ENCODE measurements around the gene NPY5R.

Gene NPY5R

DNA sequence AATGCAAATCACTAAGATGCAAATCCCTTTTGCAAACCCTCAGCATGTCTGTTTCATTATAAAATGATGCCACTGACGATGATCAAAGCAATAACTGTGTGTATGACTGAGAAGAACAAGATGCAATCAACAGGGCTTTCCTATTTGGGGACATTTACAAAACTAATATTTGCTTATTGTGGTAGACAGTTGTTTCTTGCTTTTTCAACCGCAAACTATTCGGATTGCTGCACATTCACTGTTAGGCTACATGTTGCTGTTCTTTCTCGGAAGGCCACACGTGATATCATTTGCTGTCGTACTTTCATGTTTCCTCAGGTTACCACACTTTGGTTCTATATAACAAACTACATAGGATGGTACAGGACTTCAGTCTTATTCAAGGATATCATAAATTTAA is 49.8 kb downstream of the NPY5R start:
- no peak for ATAC-seq (ENCODE audit: low read depth)
- H3K9me3 ChIP-seq (ENCODE audit: severe bottlenecking) = no peaks in the 10 kb centered on the region
- no peak overlapping the region for H3K27ac ChIP-seq (ENCODE audit: poor library complexity, severe bottlenecking)
- H3K4me1 ChIP-seq (ENCODE audit: insufficient read depth, poor library complexity, severe bottlenecking) = no peaks in the 10 kb centered on the region
- TF ChIP-seq, protein P1, sequence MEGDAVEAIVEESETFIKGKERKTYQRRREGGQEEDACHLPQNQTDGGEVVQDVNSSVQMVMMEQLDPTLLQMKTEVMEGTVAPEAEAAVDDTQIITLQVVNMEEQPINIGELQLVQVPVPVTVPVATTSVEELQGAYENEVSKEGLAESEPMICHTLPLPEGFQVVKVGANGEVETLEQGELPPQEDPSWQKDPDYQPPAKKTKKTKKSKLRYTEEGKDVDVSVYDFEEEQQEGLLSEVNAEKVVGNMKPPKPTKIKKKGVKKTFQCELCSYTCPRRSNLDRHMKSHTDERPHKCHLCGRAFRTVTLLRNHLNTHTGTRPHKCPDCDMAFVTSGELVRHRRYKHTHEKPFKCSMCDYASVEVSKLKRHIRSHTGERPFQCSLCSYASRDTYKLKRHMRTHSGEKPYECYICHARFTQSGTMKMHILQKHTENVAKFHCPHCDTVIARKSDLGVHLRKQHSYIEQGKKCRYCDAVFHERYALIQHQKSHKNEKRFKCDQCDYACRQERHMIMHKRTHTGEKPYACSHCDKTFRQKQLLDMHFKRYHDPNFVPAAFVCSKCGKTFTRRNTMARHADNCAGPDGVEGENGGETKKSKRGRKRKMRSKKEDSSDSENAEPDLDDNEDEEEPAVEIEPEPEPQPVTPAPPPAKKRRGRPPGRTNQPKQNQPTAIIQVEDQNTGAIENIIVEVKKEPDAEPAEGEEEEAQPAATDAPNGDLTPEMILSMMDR (IDR thresholded peaks at IDR 0.05; ENCODE audit: poor library complexity, severe bottlenecking) = no peak
- no peaks in the 10 kb centered on the region for H3K36me3 ChIP-seq (ENCODE audit: low read depth)
- no peak overlapping the region for H3K4me3 ChIP-seq (ENCODE audit: severe bottlenecking)
- no peaks in the 10 kb centered on the region for H3K27me3 ChIP-seq (ENCODE audit: insufficient read depth, poor library complexity, severe bottlenecking)
- no peak for DNase-seq (ENCODE audit: low spot score)

DNA sequence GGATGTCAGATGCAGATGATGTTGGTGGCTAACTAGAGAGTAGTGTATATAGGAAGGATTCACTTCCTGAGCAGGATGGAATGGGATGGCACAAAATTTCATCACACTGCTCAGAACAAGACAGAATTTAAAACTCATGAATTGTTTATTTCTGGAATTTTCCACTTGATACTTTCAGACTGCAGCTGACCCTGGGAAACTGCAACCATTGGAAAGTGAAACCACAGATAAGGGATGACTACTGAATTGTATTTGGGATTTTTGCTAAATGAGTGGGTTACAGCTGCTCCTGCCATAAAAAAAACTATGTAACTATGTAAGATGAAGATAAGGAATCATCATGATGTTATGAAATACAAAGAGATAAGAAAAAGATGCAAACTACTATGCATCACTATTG is 51.4 kb downstream of the NPY5R start:
- H3K4me3 ChIP-seq (ENCODE audit: severe bottlenecking) = no peak overlapping the region
- H3K27me3 ChIP-seq (ENCODE audit: insufficient read depth, poor library complexity, severe bottlenecking) = no peaks in the 10 kb centered on the region
- TF ChIP-seq, protein P1 (IDR thresholded peaks at IDR 0.05; ENCODE audit: poor library complexity, severe bottlenecking) = no peak
- no peaks in the 10 kb centered on the region for H3K36me3 ChIP-seq (ENCODE audit: low read depth)
- H3K27ac ChIP-seq (ENCODE audit: poor library complexity, severe bottlenecking) = no peak overlapping the region
- ATAC-seq (ENCODE audit: low read depth) (no peak), DNase-seq (ENCODE audit: low spot score) (no peak)
- H3K9me3 ChIP-seq (ENCODE audit: severe bottlenecking) = no peaks in the 10 kb centered on the region
- H3K4me1 ChIP-seq (ENCODE audit: insufficient read depth, poor library complexity, severe bottlenecking) = no peaks in the 10 kb centered on the region

DNA sequence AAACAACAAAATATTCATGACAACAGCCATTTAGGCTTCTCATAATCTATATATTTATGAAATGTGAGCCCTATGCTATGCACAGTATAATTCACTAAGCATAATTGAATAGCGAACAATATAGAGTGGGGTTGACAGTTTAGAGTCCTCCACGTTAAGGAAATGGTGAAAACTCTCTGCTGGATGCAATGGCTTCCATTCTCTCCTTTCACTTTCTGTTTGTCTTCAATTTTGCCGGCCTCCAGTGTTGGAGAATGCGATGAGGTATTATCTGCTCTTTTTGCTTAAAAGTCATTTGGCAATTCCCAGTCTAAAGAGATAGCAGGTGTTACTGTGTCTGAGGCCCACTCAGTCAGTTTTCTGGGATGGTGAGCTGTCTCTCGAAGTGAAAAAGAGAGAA is 52.1 kb downstream of the NPY5R start:
- Histone ChIP-seq H3K9me3 (ENCODE audit: severe bottlenecking) (no peaks in the 10 kb centered on the region), H3K27ac (ENCODE audit: poor library complexity, severe bottlenecking) (no peak overlapping the region), H3K36me3 (ENCODE audit: low read depth) (no peaks in the 10 kb centered on the region), H3K27me3 (ENCODE audit: insufficient read depth, poor library complexity, severe bottlenecking) (no peaks in the 10 kb centered on the region), H3K4me3 (ENCODE audit: severe bottlenecking) (no peak overlapping the region), H3K4me1 (ENCODE audit: insufficient read depth, poor library complexity, severe bottlenecking) (no peaks in the 10 kb centered on the region)
- DNase-seq (ENCODE audit: low spot score) = no peak
- no peak for ATAC-seq (ENCODE audit: low read depth)
- TF ChIP-seq, protein P1 (IDR thresholded peaks at IDR 0.05; ENCODE audit: poor library complexity, severe bottlenecking) = no peak

DNA sequence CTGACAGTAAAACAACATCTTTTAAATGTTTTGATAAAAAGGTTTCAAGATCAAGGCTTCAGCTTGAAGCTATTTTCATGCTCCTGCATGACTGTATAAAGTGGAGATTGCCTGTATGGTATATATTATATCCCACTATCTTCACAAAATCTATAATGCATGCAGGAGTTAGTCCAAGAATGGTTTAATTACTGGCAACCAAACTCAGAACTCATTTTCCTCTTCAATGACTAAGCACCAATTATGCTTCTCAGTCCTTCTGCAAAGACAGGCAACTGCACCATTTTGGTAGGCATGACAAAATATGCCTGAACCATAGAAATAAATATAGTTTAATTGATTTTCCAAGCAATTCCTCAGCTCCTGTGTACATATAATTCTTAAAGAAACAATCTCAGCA is 54.5 kb downstream of the NPY5R start:
- Histone ChIP-seq H3K36me3 (ENCODE audit: low read depth) (no peaks in the 10 kb centered on the region), H3K4me1 (ENCODE audit: insufficient read depth, poor library complexity, severe bottlenecking) (no peaks in the 10 kb centered on the region), H3K9me3 (ENCODE audit: severe bottlenecking) (no peaks in the 10 kb centered on the region), H3K27ac (ENCODE audit: poor library complexity, severe bottlenecking) (no peak overlapping the region), H3K4me3 (ENCODE audit: severe bottlenecking) (no peak overlapping the region), H3K27me3 (ENCODE audit: insufficient read depth, poor library complexity, severe bottlenecking) (no peaks in the 10 kb centered on the region)
- TF ChIP-seq, protein P1 (IDR thresholded peaks at IDR 0.05; ENCODE audit: poor library complexity, severe bottlenecking) = no peak
- no peak for ATAC-seq (ENCODE audit: low read depth)
- no peak for DNase-seq (ENCODE audit: low spot score)

DNA sequence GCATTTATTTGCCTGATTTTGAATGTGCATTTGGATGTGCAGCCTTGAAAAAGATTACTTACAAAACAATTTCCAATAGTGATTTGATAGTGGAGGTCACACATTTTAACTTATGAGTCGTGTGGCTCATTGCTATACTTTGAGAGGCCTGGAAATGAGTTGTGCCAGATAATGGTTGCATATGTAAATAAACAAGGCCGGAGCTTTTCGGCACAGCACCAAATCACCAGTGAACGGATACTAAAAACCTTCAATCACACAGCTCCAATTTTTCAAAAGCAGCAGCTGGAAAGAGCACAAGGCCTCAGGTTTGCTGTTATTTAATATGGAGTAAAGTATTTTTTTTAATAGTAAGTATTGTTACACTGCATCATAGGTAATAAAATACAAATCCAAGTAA is 57.2 kb downstream of the NPY5R start:
- H3K4me1 ChIP-seq (ENCODE audit: insufficient read depth, poor library complexity, severe bottlenecking) = no peaks in the 10 kb centered on the region
- ATAC-seq (ENCODE audit: low read depth) (no peak), DNase-seq (ENCODE audit: low spot score) (no peak)
- TF ChIP-seq, protein P1 (IDR thresholded peaks at IDR 0.05; ENCODE audit: poor library complexity, severe bottlenecking) = no peak
- H3K27ac ChIP-seq (ENCODE audit: poor library complexity, severe bottlenecking) = no peak overlapping the region
- H3K36me3 ChIP-seq (ENCODE audit: low read depth) = no peaks in the 10 kb centered on the region
- H3K4me3 ChIP-seq (ENCODE audit: severe bottlenecking) = no peak overlapping the region
- no peaks in the 10 kb centered on the region for H3K9me3 ChIP-seq (ENCODE audit: severe bottlenecking)
- H3K27me3 ChIP-seq (ENCODE audit: insufficient read depth, poor library complexity, severe bottlenecking) = peaks cover 4% of the 10 kb centered on the region

Measured in RWPE2 (cell line).